Central memory CD4-positive, alpha-beta T cell (primary cell): ENCODE data around the gene KLF13.

Source experiments
- DNase-seq: peaks from one replicate; pipeline ENCODE4 v3.0.0; 2022
- total RNA-seq, 3 experiments: gene quantifications; one replicate each; lab custom pipeline; 2026; lab: John Stamatoyannopoulos, UW

KLF13 gene
- total RNA-seq = 123 to 759 (median 314) reads per million in 3 experiments

DNA sequence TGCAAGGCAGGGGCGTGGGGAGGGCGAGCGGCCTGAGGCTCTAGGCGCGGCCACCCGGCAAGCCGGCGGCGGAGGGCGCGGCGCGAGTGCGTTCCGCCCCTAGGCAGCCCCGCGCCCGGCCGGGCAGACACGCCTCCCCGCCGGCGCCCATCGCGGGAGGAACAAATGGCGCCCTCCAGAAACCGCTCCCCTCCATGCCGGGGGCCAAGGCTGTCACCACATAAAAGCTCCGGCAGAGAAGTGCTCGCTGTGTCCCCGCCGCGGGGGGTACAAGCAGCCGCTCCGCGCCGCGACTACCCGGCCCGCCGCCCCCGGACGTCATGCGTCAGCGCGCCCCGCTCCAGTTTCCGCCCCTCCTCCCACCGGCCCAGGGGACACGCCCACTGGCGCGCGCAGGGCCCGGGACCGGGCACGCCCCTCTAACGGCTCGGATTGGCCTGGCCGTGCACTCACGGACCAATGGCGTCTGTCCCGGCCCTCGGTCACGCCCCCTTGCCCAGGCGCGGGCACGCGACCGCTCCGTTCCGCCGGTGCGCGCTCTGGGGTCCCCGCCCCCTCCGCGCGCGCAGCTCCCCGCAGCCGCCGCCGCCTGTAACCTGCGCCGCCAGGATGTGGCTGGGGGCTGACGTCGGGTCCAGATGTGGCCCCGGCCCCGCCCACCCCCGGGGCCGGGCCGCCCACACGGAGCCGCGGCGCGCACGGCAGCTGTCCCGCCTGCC lies at the start of gene KLF13:
KLF13 (plus strand) TSS at position 680 of the 719 bp plus-strand sequence. CDS start 378 bp downstream, outside the sequence.
- DNase-seq = peak; percentile 100

DNA sequence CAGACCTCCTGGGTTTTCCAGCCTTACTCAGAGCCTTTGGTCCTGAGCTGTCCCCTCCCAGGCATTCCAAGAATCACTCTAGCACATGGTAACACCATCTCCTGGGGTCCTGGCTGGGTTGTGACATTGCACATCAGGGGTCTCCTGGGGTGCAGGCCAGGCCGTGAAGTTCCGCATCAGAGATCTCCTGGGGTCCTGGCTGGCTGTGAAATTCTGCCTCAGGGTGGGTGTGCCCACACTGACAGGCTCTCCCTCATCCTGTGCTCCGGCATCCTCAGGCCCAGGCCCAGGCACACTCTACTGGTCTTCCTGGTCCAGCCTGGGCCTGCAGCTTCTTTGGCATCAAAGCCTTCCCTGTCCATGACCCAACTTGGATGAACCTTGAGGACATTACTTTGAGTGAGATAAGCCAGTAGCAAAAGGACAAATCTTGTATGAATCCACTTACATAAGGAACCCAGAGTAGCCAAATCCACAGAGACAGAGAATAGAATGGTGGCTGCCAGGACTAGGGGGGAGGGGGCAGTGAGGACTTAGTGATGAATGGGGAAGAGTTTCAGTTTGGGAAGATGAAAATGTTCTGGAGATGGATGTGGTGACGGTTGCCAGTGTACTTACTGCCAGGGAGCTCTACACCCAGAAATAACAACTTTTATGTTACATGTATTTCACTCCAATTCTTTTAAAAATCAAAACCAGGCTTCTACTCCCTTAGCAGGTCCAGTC lies 49.1 kb upstream of the KLF13 start:
- DNase-seq = no peak

DNA sequence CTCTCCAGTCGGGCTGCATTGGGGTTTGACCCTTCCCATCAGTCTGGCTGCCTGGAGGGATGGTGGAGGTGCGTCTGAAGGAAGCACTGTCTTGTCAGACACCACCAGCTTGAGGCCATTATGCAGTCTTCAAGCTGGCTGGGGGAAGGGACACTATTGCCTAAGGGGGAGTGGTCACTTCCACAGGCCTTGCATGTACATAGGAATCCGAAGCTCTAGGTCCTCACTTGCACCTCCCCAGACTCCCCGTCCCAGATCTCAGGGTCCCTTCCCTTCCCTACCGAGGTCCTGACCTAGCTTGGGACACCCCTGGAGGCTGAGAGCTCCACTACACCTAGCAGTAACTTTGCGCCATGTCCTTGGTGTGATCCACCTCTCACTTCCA lies 48.6 kb upstream of the KLF13 start:
- DNase-seq = no peak

DNA sequence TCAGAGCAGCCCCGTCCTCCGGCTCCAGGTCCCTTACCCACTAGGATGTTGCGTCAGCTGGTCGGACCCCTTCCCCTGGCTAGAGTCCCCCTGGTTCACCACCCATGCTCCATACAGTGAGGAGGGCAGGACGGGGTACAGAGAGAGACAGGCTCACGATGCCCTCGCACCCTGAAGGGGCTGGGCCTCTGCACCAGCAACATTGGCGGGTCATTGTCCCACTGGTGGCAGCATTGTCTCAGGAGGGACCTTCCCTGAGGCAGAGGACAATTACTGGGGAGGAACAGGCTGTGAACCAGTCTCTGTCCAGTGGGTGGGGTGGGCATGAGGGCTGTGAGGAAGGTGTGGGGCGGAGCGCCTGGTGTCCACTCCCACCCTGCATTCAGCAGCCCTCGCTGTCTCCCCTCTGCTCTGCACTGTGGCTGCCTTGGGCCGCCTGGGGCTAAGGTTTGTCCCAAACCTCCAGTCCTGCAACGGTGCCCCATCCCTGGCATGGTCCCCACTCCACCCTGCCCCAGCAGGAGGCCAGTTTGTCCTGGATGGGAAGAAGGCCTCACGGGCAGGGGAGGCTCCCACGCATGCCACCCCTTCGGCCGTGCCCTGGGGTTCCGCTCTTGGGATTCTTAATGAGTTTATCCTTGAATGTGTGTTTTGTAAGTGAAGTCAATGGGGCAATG lies 48.0 kb upstream of the KLF13 start:
- no peak for DNase-seq

DNA sequence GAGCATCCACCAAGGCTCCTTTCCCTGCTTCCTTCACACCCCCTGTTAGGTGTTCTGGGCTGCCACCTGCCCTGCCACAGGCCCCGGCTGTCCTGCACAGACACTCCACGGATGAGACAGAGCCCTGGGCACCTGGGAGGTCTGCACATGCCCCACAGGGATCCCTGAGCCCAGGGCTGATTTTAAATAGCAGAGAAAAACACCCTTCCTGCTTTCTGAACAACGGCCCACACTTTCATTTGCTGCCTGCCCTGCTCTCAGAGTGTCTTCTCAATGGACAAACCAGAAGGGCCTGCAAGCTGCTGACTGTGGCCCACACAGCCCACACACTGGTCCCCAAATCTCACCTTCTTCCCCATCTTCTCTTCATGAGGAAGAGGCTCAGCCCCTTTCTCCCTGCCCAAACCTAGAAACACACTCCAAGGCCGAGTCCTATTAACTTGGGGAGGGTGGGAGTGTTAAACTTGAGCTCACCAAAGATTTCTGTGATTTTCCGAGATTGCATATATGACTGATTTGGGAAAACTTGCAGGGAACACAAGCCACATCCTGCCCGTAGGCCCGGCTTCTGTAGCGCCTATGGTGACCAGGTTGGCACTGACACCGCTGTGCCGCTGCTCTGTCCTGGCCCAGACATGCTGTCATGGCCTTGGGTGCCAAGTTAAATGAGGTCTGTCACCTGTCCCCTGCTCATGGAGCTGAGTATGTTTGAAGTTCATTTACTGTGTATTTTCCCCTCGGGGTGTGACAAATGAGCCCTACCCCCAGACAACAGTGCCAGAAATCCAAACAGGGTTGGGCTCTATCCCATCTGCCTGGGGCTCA lies 47.2 kb upstream of the KLF13 start:
- DNase-seq = no peak

DNA sequence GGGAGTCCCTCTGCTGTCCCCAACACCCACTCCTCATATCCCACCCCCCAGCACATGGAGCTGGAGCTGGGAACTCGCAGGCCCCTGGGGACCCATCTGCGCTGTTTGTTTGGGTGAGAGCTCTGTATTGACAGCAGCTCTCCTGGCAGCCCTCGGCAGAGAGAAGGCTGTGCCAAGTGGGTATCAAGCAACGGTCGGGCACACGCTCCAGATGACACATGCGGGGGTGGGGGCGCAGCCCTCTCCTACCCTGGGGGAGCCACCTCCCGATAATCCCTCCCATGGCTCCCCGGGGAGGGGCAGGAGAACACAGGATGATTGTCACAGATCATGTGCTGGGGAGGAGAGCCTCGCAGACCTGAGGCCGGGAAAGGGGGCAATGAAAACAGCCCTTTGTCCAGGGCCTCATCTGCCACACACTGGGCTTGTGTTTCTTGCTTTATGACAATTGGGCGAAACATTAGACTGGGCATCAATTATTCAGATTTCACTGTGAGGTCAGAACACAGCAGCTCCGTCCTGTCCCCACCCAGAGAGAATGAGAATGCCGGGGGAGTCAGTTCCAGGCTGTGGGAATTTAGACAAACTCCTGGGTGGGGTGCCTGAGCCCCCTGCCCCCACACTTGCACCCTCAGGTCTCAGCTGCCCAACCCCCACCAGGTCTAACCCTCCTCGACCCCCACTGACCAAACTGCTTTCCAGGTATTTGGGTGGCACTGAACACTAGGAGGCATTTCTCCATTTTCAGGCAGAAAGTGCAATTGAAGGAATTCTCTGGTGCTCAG lies 46.4 kb upstream of the KLF13 start:
- DNase-seq = no peak

DNA sequence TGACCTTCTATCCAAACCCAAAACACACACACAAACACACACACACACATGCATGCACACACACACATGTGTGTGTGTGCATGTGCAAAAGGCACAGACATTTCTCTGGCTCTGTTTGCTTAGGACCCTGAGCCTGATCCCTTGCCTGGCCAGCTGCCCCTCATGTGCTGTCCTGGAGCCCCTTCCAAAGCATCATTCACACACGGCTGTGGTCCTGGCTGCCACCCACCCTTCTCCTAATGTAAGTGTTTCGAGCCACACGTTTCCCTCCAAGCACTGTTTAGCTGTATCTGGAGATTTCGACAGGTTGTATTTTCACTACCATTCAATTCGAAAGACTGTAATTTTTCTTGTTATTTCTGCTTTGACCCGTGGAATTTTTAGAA lies 45.8 kb upstream of the KLF13 start:
- no peak for DNase-seq

DNA sequence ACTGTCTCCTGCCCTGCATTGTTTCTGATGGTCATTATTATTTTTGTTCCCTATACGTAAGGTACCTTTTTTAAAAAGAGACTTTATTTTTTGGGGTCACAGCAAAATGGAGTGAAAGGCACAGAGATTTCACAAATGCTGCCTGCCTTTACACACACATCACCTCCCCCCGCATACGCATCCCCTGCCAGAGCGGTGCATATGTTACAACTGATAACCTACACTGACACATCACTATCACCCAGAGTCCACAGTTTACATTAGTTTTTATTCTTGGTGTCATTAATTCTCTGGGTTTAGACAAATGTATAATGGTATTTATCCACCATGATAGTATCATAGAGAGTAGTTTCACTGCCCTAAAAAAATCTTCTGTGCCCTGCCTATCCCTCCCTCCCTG lies 43.6 kb upstream of the KLF13 start:
- no peak for DNase-seq

DNA sequence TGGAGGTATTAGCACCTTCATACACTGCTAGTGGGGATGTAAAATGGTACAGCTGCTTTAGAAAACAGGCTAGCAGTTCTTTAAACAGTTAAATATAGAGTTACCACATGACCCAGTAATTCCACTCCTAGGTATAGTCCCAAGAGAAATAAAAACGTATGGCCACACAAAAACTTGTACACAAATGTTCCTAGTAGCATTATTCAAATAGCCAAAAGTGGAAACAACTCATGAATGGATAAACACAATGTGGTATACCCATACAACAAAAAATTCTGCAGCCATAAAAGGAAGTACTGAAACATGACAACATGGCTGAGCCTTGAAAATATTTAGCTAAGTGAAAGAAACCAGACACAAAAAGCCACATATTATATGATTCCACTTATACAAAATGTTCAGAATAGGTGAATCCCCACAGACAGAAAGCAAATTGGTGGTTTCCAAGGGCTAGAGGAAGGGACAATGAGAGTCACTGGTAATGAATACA lies 40.8 kb upstream of the KLF13 start:
- no peak for DNase-seq

DNA sequence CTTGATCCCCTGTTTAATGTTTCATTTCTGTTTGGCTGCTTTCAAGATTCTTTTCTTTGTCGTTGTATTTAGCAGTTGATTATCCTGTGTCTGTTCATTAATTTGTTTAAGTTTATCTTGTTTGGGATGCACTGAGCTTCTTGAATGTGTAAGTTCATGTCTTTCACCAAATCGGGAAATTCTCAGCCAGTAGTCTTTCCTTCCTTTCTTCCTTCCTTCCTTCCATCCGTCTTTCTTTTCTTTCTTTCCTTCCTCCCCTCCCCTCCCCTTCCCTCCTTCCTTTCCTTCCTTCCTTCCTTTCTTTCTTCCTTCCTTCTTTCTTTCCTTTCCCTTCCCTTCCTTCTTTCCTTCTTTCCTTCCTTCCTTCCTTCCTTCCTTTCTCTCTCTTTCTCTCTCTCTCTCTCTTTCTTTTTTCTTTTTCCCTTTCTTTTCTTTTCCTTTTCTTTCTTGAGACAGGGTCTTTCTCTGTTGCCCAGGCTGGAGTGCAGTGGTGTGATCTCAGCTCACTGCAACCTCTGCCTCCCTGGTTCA lies 35.5 kb upstream of the KLF13 start:
- no peak for DNase-seq

DNA sequence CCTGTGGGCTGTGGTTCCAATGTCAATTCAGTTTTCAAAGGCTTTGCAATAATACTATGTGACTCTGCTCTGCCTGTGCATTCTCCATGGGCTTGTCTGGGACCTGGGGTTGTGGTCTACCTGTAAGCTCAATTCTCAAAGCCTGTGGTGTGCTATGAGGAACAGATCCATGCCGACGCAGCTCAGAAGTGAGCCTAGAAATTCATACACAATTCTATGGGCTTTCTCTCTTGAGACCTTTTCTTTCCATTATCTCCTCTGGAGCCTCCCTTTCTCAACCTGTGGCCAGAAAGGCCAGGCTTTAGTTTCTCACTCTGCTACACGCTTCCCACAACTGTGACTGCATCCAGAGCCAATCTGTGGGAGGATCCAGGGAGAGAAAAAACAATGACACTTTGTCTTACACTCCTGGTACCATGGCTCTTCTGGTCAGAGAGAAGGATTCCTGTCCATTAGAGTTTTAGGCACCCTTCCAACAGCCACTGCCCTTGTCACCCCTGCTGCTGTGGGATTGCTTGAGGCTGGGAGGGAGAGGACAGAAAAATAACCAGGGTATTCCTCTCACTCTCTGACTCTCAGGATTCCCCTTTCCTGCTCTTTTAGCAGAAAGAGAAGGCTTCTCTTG lies 34.1 kb upstream of the KLF13 start:
- DNase-seq = no peak

DNA sequence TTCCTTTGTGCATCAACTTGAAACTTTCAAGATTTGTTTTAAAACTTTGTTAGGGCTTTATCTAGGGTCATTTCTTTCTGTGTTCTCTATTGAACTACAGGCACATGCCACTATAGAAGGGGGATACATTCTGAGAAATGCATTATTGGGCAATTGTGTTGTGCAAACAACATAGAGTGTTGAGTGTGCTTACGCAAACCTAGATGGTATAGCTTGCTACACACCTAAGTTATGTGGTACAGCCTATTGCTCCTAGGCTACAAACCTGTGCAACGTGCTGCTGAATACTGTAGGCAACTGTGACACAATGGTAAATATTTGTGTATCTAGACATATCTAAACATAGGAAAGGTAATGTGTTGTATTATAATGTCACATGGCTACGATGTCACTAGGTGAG lies 33.0 kb upstream of the KLF13 start:
- no peak for DNase-seq

DNA sequence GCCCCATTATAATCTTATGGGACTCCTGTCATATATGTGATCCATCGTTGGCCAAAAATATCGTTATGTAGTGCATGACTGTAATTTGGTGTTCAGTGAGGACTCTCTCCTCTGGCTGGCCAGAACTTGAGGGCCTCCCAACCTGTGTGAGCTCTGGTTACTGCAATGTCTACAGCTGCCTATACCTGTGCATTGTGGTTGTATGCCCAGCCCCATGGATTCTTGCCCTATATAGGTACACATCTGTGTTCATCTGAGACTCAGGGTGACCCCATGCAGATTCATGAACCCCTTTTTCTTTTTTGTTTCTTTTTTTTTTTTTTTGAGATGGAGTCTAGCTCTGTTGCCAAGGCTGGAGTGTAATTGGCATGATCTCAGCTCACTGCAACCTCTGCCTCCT lies 32.6 kb upstream of the KLF13 start:
- DNase-seq = no peak

DNA sequence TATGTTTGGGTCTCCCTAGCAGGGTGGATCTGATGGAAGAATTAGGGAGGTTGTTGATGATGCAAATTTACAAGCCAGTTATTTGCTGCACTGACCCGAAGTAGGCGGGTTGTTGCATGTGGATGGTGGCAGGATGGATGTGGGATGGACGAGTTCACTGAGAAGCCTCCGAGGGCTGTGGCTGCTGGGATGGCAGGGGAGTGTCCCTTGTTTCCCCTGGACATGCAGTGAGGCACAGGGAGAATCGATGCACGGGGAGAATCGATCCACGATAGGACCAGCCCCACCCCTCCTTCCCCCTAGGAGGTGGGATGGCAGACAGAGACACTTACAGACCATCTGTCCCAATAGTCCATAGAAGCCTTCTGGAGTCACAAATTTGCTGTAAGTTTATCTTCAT lies 31.0 kb upstream of the KLF13 start:
- DNase-seq = no peak

DNA sequence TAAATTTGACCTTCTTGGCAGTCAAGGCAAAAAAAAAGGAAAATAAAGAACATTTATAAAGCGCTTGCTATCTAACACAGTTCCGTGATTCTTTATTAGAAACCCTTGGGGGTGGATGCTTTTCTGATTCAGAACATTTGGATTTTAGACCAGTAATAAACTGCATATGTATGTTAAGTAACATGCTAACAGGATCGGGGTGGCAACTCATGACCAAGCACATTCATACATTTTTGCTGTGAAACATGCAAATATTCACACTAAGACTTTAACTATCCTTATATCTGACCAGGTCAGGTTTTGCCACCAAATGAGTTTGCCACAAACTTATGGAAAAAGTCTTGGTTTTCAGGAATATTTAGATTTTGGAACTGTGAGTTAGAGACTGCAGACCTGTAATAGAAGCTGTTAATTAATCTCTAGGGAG lies 30.4 kb upstream of the KLF13 start:
- DNase-seq = no peak

DNA sequence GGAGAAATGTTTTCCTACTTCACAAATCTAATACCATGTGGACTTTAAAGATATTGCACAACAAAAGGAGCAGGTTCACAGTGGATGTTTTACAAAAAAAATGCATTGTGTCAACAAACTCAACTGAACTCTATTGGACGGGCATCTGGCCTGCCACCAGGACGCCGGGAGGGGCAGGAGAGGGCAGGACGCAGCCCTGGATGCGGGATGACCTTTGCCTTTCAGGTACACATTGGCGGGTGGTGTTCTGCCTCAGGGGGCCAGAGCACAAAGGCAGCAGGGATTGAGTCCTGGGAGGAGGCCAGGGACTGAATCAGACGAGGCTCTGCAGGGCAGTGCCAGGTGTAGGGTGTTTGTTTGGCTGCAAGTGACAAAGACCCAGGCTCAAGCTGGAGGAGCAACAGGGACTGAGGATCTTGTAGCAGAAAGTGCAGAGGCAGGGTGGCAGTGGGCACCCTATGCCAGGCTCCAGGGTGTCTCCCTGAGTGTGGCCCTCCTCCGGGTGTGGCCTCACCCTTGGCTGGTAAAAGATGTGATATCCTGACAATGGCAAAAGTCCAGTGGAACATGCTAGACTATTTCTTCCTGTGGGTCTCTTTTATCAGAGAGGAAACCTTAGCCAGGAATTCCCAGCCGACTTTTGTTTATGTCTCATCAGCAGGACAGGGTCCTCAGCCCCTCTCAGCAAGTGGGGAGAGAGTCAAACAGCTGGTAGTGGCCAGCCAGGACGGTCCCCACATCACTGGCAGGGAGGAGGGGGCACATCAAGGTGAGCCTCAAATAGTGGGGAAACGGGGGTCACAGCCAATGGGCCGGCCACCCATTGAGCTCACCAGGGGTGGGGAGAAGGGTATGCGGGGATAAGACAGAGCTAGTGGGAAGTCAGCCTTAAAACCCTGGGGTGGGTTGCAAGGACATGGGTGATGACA lies 29.7 kb upstream of the KLF13 start:
- DNase-seq = no peak

DNA sequence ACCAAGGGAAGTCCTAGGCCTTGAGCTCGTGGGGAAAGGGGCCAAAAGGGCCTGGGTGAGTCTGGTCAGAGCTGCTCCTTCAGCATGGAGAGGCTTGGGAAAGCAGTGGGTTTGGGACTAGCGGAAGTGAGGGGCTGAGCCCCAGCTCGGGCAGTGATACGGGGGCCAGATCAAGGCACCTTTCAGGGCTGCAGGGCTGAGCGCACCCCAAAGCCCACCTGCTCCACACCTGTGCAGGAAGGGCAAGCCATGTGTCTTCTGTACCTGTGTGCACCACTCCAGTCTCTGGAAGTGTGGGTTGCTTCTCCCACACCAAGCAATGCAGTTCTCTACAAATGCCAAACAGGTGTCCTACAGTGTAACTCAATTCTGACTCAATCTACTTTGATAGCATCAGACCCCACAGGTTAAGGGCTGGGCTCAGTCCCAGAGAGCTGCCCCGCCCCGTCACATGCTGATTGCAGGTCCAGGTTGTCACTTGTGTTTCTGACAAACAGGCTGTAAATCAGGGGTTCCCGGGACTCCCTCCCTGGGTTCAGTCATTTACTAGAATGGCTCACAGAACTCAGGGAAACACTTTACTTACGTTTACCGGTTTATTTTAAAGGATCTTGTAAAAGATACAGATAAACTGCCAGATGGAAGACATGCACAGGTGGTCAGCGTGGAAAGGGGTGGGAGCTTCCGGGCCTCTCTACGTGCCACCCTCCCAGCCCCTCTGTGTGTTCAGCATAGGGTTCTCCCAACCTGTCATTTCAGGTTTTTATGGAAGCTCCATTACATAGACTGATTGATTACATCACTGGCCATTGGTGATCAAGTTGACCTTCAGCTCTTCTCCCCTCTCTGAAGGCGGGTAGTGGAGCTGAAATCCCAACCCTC lies 28.8 kb upstream of the KLF13 start:
- DNase-seq = no peak

DNA sequence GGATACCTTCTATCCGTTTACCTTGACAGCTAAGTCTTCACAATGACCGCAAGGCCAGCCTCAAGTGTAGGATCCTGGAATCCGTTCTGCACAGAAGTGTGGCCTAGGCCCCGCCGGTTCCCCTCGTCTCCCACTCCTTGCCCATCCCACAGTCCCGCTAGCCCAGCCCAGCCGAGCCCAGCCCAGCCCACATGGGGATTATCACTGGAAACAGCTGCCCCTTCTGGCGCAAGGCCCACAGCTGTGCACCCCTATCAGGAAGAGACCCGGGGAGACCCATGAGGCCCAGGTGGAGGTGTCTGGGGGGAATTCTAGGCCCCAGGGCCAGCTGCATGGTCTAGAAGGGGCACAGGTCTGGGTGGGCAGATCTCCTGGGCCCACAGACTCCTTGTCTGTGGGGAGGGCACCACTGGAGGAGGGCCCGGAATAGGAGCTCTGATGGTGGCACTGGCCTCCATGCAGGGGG lies 27.9 kb upstream of the KLF13 start:
- DNase-seq = no peak

DNA sequence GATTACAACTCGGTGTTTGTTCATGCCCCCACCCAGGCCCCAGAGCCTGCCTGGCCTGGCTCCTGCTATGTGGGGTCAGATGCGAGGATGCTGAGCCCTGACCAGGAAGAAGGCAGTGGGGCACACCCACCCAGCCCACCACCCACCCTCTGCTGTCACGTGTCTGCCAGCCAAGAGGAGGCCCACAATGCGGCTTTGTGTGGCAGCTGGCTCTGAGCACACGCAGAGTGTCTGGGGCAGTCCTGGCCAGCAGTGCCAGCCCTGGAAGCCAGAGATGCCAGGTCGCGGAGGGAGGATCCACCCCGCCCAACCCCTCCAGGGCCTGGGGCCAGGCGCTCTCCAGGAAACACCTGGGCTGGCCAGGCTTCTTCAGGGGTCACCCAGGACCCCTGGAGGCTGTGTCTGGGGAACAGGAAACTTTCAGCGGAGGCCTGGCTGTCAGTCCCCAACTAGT lies 26.4 kb upstream of the KLF13 start:
- DNase-seq = no peak
